ENCODE data around the gene TMEM170B. TPM values are rescaled to one million over a fixed set of nuclear protein-coding genes. Genes with fewer than 3 reads are reported as not detected.

TMEM170B gene, protein sequence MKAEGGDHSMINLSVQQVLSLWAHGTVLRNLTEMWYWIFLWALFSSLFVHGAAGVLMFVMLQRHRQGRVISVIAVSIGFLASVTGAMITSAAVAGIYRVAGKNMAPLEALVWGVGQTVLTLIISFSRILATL
- 31.4 TPM for total RNA-seq

DNA sequence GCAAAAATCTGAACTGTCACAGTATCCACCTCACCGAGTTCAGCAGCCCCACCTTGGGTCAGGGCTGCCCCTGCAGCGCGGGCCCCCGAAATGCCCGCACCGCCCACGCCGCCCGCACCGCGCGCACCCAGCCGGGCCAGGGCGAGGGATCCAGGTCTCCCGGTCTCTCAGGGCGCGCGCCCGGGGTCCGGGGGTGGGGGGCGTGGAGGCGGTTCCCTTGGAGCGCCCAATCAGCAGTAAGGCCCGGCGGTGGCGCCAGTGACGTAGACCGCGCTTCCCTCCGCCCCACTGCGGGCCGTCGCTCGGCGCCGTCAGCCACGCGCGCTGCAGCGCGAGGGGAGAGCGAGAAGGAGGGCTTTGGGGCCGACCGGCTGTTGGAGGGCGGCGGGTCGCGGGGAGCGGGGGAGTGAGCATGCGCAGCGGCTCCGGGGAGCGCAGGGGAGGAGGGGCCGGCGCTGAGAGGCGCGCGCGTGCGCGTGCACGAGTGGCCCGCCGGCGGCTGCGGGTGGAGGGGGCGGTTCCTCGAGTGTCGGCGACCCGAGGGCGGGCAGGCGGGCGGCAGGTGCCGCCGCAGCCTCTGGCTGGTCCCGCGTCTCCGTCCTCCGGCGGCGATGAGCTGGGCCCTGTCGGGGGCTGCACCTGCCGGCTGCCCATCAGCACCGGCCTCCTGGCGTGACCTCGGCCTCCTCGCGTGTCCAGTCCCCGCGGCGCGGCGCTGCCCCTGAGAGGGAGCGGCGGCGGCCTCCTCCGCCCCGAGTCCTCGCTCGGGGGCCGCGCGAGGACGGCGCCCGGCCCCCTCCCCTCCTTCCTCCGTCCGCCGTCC, at the start of gene TMEM170B:
TSS of gene TMEM170B (plus strand) at position 521 of the 823 bp plus-strand sequence. CDS start 529 bp downstream, outside the sequence.

Other genes starting within 250 kb of the TMEM170B start
- 13.3 TPM for gene ADTRP, start 241.1 kb downstream of the TMEM170B start, total RNA-seq